ENCODE results near the gene TMEM61.

TMEM61 gene

GRCh38 chr1:54987427-54987826 is 7.0 kb downstream of the TMEM61 start:
- H3K27ac ChIP-seq, result no peak overlapping the region
- no peaks in the 10 kb centered on the region for H3K36me3 ChIP-seq
- peaks cover 25% of the 10 kb centered on the region for H3K27me3 ChIP-seq
- no peak for TF ChIP-seq CTCF (IDR thresholded peaks at IDR 0.05)
- no peak overlapping the region for H3K4me3 ChIP-seq (ENCODE audit: low read depth in 1 of 2, low read length in 1 of 2)
- no peaks in the 10 kb centered on the region for H3K4me1 ChIP-seq (ENCODE audit: control insufficient read depth in 1 of 2, insufficient read depth in 1 of 2, low read depth in 1 of 2, low read length in 1 of 2)
- no peaks in the 10 kb centered on the region for H3K9me3 ChIP-seq

- Histone ChIP-seq H3K9me3 (no peaks in the 10 kb centered on the region), H3K27me3 (peaks cover 19% of the 10 kb centered on the region), H3K4me3 (ENCODE audit: low read depth in 1 of 2, low read length in 1 of 2) (no peak overlapping the region), H3K4me1 (ENCODE audit: control insufficient read depth in 1 of 2, insufficient read depth in 1 of 2, low read depth in 1 of 2, low read length in 1 of 2) (no peaks in the 10 kb centered on the region), H3K27ac (no peak overlapping the region), H3K36me3 (no peaks in the 10 kb centered on the region)
- TF ChIP-seq CTCF (IDR thresholded peaks at IDR 0.05), result no peak
Measured at GRCh38 chr1:54987919-54988705, 7.7 kb downstream of the TMEM61 start.

GRCh38 chr1:54988975-54989374 is 8.5 kb downstream of the TMEM61 start:
- no peak overlapping the region for H3K4me3 ChIP-seq (ENCODE audit: low read depth in 1 of 2, low read length in 1 of 2)
- H3K9me3 ChIP-seq, result no peaks in the 10 kb centered on the region
- H3K36me3 ChIP-seq, result no peaks in the 10 kb centered on the region
- no peak for TF ChIP-seq CTCF (IDR thresholded peaks at IDR 0.05)
- H3K4me1 ChIP-seq (ENCODE audit: control insufficient read depth in 1 of 2, insufficient read depth in 1 of 2, low read depth in 1 of 2, low read length in 1 of 2), result no peaks in the 10 kb centered on the region
- peaks cover 10% of the 10 kb centered on the region for H3K27me3 ChIP-seq
- no peak overlapping the region for H3K27ac ChIP-seq

GRCh38 chr1:54989473-54989872 is 9.0 kb downstream of the TMEM61 start:
- Histone ChIP-seq H3K27me3 (peaks cover 10% of the 10 kb centered on the region), H3K9me3 (no peaks in the 10 kb centered on the region), H3K4me3 (ENCODE audit: low read depth in 1 of 2, low read length in 1 of 2) (no peak overlapping the region), H3K4me1 (ENCODE audit: control insufficient read depth in 1 of 2, insufficient read depth in 1 of 2, low read depth in 1 of 2, low read length in 1 of 2) (no peaks in the 10 kb centered on the region), H3K27ac (no peak overlapping the region), H3K36me3 (no peaks in the 10 kb centered on the region)
- TF ChIP-seq CTCF (IDR thresholded peaks at IDR 0.05), result no peak

GRCh38 chr1:54989968-54990810 is 9.8 kb downstream of the TMEM61 start:
- TF ChIP-seq CTCF (IDR thresholded peaks at IDR 0.05), result no peak
- Histone ChIP-seq H3K27me3 (peaks cover 13% of the 10 kb centered on the region), H3K4me1 (ENCODE audit: control insufficient read depth in 1 of 2, insufficient read depth in 1 of 2, low read depth in 1 of 2, low read length in 1 of 2) (no peaks in the 10 kb centered on the region), H3K36me3 (no peaks in the 10 kb centered on the region), H3K9me3 (no peaks in the 10 kb centered on the region), H3K4me3 (ENCODE audit: low read depth in 1 of 2, low read length in 1 of 2) (no peak overlapping the region), H3K27ac (no peak overlapping the region)
